BE2C (cell line): ENCODE results near the gene PLEKHG5.
"Not testable (repeated sequence)": the region's sequence is repeated elsewhere in the genome, so short reads cannot be mapped to it uniquely, and the experiment has no call there.

Experiments
- DNase-seq: peaks from one replicate; pipeline ENCODE4 v3.0.0-alpha.2; 2020
- H3K27me3 ChIP-seq: fragments of 250-450 bp; sonication (Bioruptor Pico); 2 replicates; pipeline ENCODE4 v1.5.1; 2020; ENCODE audit warnings: mild to moderate bottlenecking
- H3K36me3 ChIP-seq: fragments of 250-450 bp; sonication (Bioruptor Pico); 2 replicates; pipeline ENCODE4 v1.5.1; 2020; ENCODE audit warnings: mild to moderate bottlenecking
- H3K4me1 ChIP-seq: fragments of 250-450 bp; sonication (Bioruptor Pico); 2 replicates; pipeline ENCODE4 v1.5.1; 2020
- H3K4me3 ChIP-seq: 2 replicates; pipeline ENCODE4 v1.5.1; 2011; ENCODE audit warnings: low read depth, low read length
- H3K9me3 ChIP-seq: fragments of 250-450 bp; sonication (Bioruptor Pico); 2 replicates; pipeline ENCODE4 v1.5.1; 2020
- TF ChIP-seq, protein P1 (sequence below): IDR thresholded peaks from 2 replicates; pipeline ENCODE4 v1.5.1; 2012; ENCODE audit warnings: mild to moderate bottlenecking, low read depth, low read length

The PLEKHG5 gene

DNA sequence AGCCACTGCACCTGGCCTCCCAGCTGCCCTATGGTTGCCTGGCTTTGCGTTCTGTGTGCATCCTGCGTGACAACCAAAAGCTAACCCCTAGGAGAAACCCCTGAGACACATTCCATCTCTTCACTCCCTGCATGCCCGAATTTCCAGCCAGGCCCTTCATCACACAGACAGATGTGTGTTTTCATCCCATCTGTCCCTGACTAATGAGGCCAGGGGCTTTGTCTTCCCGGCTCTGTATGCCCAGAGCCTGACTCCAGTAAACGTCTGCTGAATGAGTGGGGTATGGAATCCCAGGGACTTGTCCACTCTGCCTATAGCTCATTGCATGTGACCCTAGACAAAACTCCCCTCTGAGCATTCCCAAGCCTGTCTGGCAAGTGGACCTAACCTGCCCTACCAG is 57.3 kb downstream of the PLEKHG5 start:
- TF ChIP-seq, protein P1, sequence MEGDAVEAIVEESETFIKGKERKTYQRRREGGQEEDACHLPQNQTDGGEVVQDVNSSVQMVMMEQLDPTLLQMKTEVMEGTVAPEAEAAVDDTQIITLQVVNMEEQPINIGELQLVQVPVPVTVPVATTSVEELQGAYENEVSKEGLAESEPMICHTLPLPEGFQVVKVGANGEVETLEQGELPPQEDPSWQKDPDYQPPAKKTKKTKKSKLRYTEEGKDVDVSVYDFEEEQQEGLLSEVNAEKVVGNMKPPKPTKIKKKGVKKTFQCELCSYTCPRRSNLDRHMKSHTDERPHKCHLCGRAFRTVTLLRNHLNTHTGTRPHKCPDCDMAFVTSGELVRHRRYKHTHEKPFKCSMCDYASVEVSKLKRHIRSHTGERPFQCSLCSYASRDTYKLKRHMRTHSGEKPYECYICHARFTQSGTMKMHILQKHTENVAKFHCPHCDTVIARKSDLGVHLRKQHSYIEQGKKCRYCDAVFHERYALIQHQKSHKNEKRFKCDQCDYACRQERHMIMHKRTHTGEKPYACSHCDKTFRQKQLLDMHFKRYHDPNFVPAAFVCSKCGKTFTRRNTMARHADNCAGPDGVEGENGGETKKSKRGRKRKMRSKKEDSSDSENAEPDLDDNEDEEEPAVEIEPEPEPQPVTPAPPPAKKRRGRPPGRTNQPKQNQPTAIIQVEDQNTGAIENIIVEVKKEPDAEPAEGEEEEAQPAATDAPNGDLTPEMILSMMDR, result no peak
- Histone ChIP-seq H3K4me1 (no peaks in the 10 kb centered on the region), H3K4me3 (no peak overlapping the region), H3K27me3 (no peaks in the 10 kb centered on the region), H3K36me3 (no peaks in the 10 kb centered on the region), H3K9me3 (no peaks in the 10 kb centered on the region)
- DNase-seq, result no peak

DNA sequence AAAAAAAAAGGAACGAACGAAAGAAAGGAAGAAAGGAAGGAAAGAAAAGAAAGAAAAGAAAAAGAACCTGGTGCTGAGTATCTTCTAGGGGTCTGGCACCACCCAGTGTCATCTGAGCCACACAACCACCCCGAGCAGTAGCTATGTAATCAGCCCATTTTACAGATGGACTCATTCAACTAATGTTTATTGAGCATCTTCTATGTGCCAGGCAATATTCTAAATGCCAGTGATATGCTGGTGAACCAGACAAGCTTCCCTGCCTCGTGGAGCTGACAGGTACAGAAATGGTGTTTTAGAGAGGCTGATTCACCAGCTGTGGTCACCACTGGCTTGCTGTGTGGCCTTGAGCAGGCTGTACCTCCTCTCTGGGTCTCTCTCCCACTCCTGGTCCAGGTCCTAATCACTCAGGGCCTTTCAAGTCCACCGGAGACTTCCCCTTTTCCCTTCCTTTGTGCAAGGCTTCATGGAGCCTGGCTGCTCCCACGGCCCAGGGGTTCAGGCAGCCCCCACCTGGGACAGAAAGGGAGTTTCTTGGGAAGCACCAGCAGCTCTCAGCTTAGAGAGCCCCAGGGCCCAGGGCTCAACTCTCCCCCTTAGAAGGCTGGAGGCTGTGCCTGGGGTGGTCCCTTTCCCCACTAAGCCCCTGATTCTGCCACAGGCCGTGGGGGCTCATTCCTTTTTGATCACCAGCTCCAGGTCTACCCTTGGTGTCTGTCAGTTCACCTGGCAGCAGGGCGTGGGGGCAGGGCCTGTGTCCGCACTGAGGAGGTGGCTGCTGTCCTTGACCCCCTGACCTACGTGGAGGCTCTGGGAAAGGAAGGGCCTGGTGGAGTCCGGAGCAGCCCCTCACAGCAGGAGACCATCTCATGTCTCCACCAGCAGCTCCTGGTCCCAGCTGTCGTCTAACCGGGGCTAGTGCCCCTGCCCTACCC is 59.6 kb downstream of the PLEKHG5 start:
- H3K4me3 ChIP-seq, H3K4me1 ChIP-seq, H3K27me3 ChIP-seq, H3K36me3 ChIP-seq, DNase-seq, H3K9me3 ChIP-seq: not testable (repeated sequence)

DNA sequence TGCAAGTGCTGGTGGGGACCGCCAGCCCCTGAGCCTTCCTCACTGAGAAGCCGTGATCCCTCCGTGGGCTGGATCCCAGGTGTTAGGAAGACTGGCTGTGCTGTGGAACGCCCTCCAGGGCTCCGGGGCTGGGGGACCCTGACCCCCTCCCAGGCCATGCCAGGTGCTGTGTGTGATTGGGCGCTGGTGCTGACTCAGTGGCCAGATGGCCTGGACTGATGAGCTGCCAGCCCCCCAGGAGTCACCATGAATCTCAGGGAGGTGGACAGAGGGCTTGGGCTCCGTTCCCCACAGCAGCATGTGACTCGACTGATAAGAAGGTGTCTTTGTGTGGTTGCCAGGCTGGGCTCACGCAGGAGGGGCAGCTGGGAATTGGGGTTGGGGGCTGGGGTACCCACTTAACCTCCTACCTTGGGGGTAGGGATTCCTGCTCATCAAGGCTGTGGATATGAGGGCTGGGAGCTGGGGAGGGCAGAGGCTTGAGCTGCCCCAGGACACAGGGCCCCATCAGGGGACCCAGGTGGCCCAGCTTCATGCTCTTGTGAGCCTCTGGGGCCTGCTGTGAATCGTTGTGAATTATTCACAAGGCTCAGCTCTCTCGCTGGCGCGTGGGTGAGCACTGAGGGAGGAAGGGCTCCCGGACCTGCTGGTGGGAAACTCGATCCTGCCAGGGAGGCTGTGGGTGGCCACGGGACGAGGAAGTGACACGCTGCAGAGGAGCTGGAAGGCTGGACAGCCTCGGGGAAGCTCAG is 61.6 kb downstream of the PLEKHG5 start:
- not testable (repeated sequence) for H3K9me3 ChIP-seq, H3K36me3 ChIP-seq, H3K4me3 ChIP-seq, H3K4me1 ChIP-seq, DNase-seq
- peaks cover 12% of the 10 kb centered on the region for H3K27me3 ChIP-seq

DNA sequence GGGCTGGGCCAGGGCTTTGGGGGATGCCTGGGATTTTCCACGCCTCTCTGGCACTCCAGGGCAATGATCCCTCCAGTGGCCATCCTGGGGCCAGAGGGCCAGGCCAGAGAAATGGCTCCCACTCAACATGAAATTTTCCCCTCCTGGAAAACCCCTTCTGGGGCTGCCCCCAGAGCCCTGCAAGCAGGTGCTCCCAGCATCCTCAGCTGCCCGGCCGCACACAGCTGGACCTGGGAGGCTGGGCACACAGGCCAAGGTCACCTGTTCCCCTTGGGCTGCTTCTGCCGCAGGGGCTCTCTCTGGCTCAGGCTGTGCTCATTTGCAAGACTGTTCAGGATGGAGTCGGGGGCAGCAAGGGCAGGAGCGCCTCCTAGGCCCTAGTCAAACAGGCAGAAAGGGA is 63.0 kb downstream of the PLEKHG5 start:
- not testable (repeated sequence) for DNase-seq, H3K4me1 ChIP-seq, H3K36me3 ChIP-seq, H3K4me3 ChIP-seq, H3K9me3 ChIP-seq
- H3K27me3 ChIP-seq, result peaks cover 24% of the 10 kb centered on the region

DNA sequence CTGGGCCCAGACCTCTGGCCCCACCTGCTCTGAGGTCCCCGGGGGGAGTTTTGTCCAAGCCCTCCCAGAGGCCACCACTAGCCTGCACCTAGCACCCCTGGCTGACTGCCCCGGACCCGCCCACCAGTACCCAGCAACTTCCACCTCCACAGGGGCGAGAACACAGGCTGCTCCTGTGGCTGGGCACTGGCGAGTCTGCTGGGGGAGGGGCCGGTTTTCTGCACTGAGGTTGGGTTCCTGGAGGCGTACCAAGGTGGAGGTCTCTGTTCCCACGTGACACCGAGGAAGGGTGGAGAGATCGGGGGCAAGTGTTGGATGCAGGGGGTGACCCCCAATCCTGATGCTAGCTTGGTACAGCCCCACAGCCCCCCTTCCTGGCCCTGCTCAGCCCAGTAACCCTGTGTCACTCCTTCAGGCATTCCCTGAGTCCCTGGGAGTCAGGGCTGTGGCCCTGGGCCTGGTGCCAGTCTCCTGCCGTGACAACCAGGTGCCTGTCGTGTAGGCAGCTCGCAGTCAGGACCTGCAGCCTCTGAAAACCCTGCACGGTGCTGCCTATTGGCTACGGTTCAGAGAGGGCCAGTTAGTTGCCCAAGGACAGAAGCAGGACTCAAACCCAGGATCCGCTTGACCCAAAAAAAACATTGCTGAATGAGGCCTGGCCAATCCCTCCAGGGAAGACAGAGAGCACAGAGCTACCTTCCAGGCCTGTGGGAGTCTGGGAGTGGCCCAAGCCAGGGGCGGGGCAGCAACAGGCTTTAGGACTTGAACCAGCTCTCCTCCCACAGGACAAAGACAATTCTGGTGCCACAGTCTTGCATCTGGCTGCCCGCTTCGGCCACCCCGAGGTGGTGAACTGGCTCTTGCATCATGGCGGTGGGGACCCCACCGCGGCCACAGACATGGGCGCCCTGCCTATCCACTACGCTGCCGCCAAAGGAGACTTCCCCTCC is 63.8 kb downstream of the PLEKHG5 start:
- DNase-seq, result no peak
- H3K4me1 ChIP-seq, result no peaks in the 10 kb centered on the region
- H3K4me3 ChIP-seq, result no peak overlapping the region
- TF ChIP-seq, protein P1, result no peak
- peaks cover 31% of the 10 kb centered on the region for H3K27me3 ChIP-seq
- no peaks in the 10 kb centered on the region for H3K9me3 ChIP-seq
- H3K36me3 ChIP-seq, result no peaks in the 10 kb centered on the region

DNA sequence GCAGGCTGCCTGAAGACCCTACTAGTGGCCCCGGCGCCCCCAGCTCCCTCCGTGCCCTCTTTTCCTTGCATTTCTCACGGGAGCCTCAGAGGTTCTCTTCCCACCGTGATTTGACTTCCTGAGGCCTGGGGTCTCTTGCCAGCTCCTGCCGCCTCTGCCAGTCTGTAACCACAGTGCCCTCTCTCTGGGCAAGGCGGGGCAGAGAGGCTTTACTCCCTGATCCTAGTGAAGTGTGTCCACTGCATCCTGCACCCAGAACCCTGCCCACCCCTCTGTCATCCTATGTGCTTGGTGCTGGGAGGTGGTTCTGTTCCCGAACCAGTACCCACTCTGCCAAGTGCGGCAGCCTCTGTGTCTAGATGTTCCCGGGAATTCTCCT is 64.5 kb downstream of the PLEKHG5 start:
- Histone ChIP-seq H3K27me3 (peaks cover 31% of the 10 kb centered on the region), H3K4me1 (no peaks in the 10 kb centered on the region), H3K9me3 (no peaks in the 10 kb centered on the region), H3K4me3 (no peak overlapping the region), H3K36me3 (no peaks in the 10 kb centered on the region)
- DNase-seq, result no peak
- TF ChIP-seq, protein P1, result no peak

DNA sequence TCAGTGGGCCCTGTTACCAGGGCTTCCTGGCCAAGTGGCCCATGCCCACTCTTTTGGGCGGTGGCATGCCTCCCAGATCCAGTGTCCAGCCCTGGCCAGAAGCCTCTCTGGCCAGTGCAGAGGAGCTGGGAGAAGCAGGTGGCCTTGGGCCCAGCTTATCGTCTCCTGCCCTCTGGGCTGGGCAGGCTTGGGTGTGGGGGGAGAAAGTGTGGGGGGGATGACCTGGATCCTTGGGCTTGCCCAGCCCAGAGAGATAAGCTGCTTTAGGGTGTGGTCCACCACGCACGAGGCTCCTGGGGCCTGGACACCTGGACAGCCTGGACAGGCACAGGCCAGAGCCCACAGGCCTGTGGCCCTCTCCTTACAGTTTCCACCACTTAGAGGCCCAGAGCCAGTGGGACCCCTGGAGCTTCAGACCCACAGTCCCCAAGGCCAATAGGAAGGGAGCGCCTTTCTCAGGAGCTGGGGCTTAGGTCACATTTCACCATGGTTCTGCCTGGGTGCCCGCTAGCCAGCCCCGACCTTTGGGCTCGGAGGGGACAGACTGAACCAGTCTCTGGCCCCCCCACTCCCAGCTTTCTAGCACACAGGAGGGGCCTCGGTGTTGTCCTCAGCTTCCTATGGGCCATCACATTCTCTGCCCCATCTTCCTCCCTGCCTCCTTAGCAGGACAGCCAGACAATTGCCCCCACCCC is 65.0 kb downstream of the PLEKHG5 start:
- no peak for DNase-seq
- Histone ChIP-seq H3K4me1 (no peaks in the 10 kb centered on the region), H3K4me3 (no peak overlapping the region), H3K36me3 (no peaks in the 10 kb centered on the region), H3K27me3 (peaks cover 36% of the 10 kb centered on the region), H3K9me3 (no peaks in the 10 kb centered on the region)
- TF ChIP-seq, protein P1, result no peak
